ENCODE data around the gene ULBP1.

DNA sequence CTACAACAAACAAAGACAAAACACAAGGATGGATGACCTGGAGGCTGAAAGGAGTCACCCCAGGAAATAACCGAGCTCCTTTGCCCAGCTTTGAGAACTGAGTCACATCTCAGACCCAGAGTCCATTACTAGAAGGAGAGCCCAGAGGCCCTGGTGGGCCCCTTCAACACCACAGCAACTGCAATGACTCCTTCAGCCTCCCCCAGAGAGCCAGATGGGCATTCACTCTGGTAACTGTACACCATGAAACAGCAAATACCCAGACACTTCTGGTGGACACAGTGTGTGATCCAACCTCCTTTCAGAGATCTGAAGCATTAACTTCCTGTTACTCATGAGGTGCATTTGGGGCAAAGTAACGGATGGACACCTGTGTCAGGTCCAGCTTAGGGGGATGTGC lies 39.0 kb downstream of the ULBP1 start:
- TF ChIP-seq, protein P1, sequence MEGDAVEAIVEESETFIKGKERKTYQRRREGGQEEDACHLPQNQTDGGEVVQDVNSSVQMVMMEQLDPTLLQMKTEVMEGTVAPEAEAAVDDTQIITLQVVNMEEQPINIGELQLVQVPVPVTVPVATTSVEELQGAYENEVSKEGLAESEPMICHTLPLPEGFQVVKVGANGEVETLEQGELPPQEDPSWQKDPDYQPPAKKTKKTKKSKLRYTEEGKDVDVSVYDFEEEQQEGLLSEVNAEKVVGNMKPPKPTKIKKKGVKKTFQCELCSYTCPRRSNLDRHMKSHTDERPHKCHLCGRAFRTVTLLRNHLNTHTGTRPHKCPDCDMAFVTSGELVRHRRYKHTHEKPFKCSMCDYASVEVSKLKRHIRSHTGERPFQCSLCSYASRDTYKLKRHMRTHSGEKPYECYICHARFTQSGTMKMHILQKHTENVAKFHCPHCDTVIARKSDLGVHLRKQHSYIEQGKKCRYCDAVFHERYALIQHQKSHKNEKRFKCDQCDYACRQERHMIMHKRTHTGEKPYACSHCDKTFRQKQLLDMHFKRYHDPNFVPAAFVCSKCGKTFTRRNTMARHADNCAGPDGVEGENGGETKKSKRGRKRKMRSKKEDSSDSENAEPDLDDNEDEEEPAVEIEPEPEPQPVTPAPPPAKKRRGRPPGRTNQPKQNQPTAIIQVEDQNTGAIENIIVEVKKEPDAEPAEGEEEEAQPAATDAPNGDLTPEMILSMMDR (conservative IDR thresholded peaks at IDR 0.05 in 1 of 2, IDR thresholded peaks at IDR 0.05 in 1 of 2; ENCODE audit: extremely low read depth in 1 of 2, insufficient read depth in 1 of 2, low read depth in 1 of 2, low read length in 2 of 2) = no peak
- TF ChIP-seq EZH2 (IDR thresholded peaks at IDR 0.05; ENCODE audit: borderline replicate concordance, low read length) = no peak
